Measurements from ENCODE around the gene ADAM23. TPM values are rescaled to one million over a fixed set of nuclear protein-coding genes. Genes with fewer than 3 reads are reported as not detected.
A peak's percentile ranks its signal among the peaks of the same experiment; 100 is the strongest.
"Not testable (repeated sequence)": the region's sequence is repeated elsewhere in the genome, so short reads cannot be mapped to it uniquely, and the experiment has no call there.

The ADAM23 gene
- total RNA-seq = 68.8 TPM
- long read RNA-seq, full-length matches to known transcripts = 86 of 139 reads
- long read RNA-seq, partial matches to known transcripts = 24 of 139 reads
- long read RNA-seq, other reads (novel, unspliced or antisense) = 29 of 139 reads

GRCh38 chr2:206442833-206443734 is at the start of gene ADAM23:
ADAM23 (plus strand) TSS chr2:206443532; CDS start chr2:206443867, 335 bp downstream.
- DNase-seq = peak; percentile 72
- ATAC-seq = peak; percentile 88
- intact Hi-C loops (cut with micrococcal nuclease) = no loop called here

GRCh38 chr2:206396211-206396610 is 47.1 kb upstream of the ADAM23 start:
- intact Hi-C loops (cut with micrococcal nuclease) = no loop called here
- DNase-seq (no peak), ATAC-seq (no peak)

GRCh38 chr2:206402956-206403569 is 40.3 kb upstream of the ADAM23 start:
- DNase-seq; intact Hi-C loops (cut with micrococcal nuclease); ATAC-seq: not testable (repeated sequence)

- ATAC-seq = no peak
- no peak for DNase-seq
- intact Hi-C loops (cut with micrococcal nuclease) = no loop called here
Measured at GRCh38 chr2:206408323-206409320, 34.7 kb upstream of the ADAM23 start.

GRCh38 chr2:206410714-206411113 is 32.6 kb upstream of the ADAM23 start:
- intact Hi-C loops (cut with micrococcal nuclease) = no loop called here
- ATAC-seq = no peak
- no peak for DNase-seq

- intact Hi-C loops (cut with micrococcal nuclease) = no loop called here
- ATAC-seq (no peak), DNase-seq (no peak)
Measured at GRCh38 chr2:206415618-206416243, 27.6 kb upstream of the ADAM23 start.

- DNase-seq = no peak
- intact Hi-C loops (cut with micrococcal nuclease) = no loop called here
- no peak for ATAC-seq
Measured at GRCh38 chr2:206418968-206419367, 24.4 kb upstream of the ADAM23 start.

GRCh38 chr2:206420721-206421120 is 22.6 kb upstream of the ADAM23 start:
- ATAC-seq = no peak
- DNase-seq = no peak
- intact Hi-C loops (cut with micrococcal nuclease) = no loop called here

- DNase-seq (no peak), ATAC-seq (no peak)
- intact Hi-C loops (cut with micrococcal nuclease) = no loop called here
Measured at GRCh38 chr2:206422493-206422892, 20.8 kb upstream of the ADAM23 start.

- intact Hi-C loops (cut with micrococcal nuclease) = no loop called here
- ATAC-seq (no peak), DNase-seq (no peak)
Measured at GRCh38 chr2:206423147-206423546, 20.2 kb upstream of the ADAM23 start.

GRCh38 chr2:206424134-206424533 is 19.2 kb upstream of the ADAM23 start:
- ATAC-seq (no peak), DNase-seq (no peak)
- intact Hi-C loops (cut with micrococcal nuclease) = no loop called here

- ATAC-seq = no peak
- intact Hi-C loops (cut with micrococcal nuclease) = no loop called here
Measured at GRCh38 chr2:206428783-206429182, 14.5 kb upstream of the ADAM23 start.

GRCh38 chr2:206430452-206430851 is 12.9 kb upstream of the ADAM23 start:
- ATAC-seq = no peak
- intact Hi-C loops (cut with micrococcal nuclease) = no loop called here

More at GRCh38 chr2:206428783-206429182, 14.5 kb upstream of the ADAM23 start:
- no peak for DNase-seq

GRCh38 chr2:206431439-206431838 is 11.9 kb upstream of the ADAM23 start:
- intact Hi-C loops (cut with micrococcal nuclease) = no loop called here
- ATAC-seq (no peak), DNase-seq (no peak)

More at GRCh38 chr2:206430452-206430851, 12.9 kb upstream of the ADAM23 start:
- DNase-seq = no peak

GRCh38 chr2:206432193-206433082 is 10.9 kb upstream of the ADAM23 start:
- ATAC-seq (no peak), DNase-seq (no peak)
- intact Hi-C loops (cut with micrococcal nuclease) = no loop called here

- DNase-seq (no peak), ATAC-seq (no peak)
- intact Hi-C loops (cut with micrococcal nuclease) = no loop called here
Measured at GRCh38 chr2:206433190-206433589, 10.1 kb upstream of the ADAM23 start.

GRCh38 chr2:206433686-206434085 is 9.6 kb upstream of the ADAM23 start:
- intact Hi-C loops (cut with micrococcal nuclease) = no loop called here
- ATAC-seq (no peak), DNase-seq (no peak)

- no peak for ATAC-seq
- DNase-seq = no peak
- intact Hi-C loops (cut with micrococcal nuclease) = no loop called here
Measured at GRCh38 chr2:206435742-206436141, 7.6 kb upstream of the ADAM23 start.

Measured in left ventricle myocardium superior (tissue), 1 donor.